Neural cell (in vitro differentiated cells): Measurements from ENCODE around the gene DNAJB1. TPM values are rescaled to one million over a fixed set of nuclear protein-coding genes. Genes with fewer than 3 reads are reported as not detected.
"Not testable (repeated sequence)": the region's sequence is repeated elsewhere in the genome, so short reads cannot be mapped to it uniquely, and the experiment has no call there.

Source experiments
- H2AFZ ChIP-seq: fragments of 200-600, 300-800 bp; sonication (generic), shearing (Covaris generic); 2 replicates; pipeline ENCODE4 v1.6.0; 2014; ENCODE audit warnings: low read depth, mild to moderate bottlenecking, antibody characterized with exemption, low read length, moderate library complexity
- H3F3A ChIP-seq: fragments of 200-600 bp; shearing (Covaris generic); 2 replicates; pipeline ENCODE4 v1.6.1; 2016; ENCODE audit warnings: mild to moderate bottlenecking, moderate library complexity, mixed read lengths, antibody characterized with exemption, low read length; ENCODE audit not compliant: insufficient read depth, poor library complexity, severe bottlenecking
- H3K27ac ChIP-seq: fragments of 200-600, 300-800 bp; sonication (generic), shearing (Covaris generic); 2 replicates; pipeline ENCODE4 v1.5.1; 2014; ENCODE audit warnings: mild to moderate bottlenecking, low read length, moderate library complexity
- H3K27me3 ChIP-seq: fragments of 300-800, 200-600 bp; sonication (generic), shearing (Covaris generic); 2 replicates; pipeline ENCODE4 v1.6.0; 2014; ENCODE audit warnings: mild to moderate bottlenecking, low read depth, low read length, moderate library complexity; ENCODE audit not compliant: insufficient read depth
- H3K36me3 ChIP-seq: fragments of 300-800, 200-600 bp; sonication (generic), shearing (Covaris generic); 2 replicates; pipeline ENCODE4 v1.5.1; 2014; ENCODE audit warnings: mild to moderate bottlenecking, antibody characterized with exemption, low read length, moderate library complexity; ENCODE audit not compliant: insufficient read depth
- H3K4me2 ChIP-seq: fragments of 300-800, 200-600 bp; sonication (generic), shearing (Covaris generic); 2 replicates; pipeline ENCODE4 v1.6.0; 2014; ENCODE audit warnings: mild to moderate bottlenecking, low read length
- H3K4me3 ChIP-seq: fragments of 300-800, 200-600 bp; sonication (generic), shearing (Covaris generic); 2 replicates; pipeline ENCODE4 v1.5.1; 2014; ENCODE audit warnings: mild to moderate bottlenecking, low read length, moderate library complexity
- H3K79me2 ChIP-seq: fragments of 200-600 bp; shearing (Covaris generic); replicated peaks from 2 replicates; pipeline ENCODE4 v1.6.0; 2014; ENCODE audit warnings: mild to moderate bottlenecking, low read length, moderate library complexity; ENCODE audit not compliant: insufficient read depth
- H3K9ac ChIP-seq: fragments of 300-800, 200-600 bp; sonication (generic), shearing (Covaris generic); 2 replicates; pipeline ENCODE4 v1.6.1; 2016; ENCODE audit warnings: mild to moderate bottlenecking, low read length, mixed read lengths
- H3K9me2 ChIP-seq: fragments of 200-600 bp; shearing (Covaris generic); 2 replicates; pipeline ENCODE4 v1.6.1; 2016; ENCODE audit warnings: mild to moderate bottlenecking, low read length, mixed read lengths; ENCODE audit not compliant: insufficient read depth
- H3K9me3 ChIP-seq: fragments of 200-600, 300-800 bp; sonication (generic), shearing (Covaris generic); 2 replicates; pipeline ENCODE4 v1.6.1; 2016; ENCODE audit warnings: mild to moderate bottlenecking, mixed run types, low read length, moderate library complexity, mixed read lengths
- H4K20me1 ChIP-seq: fragments of 200-600 bp; shearing (Covaris generic); 2 replicates; pipeline ENCODE4 v1.6.1; 2016; ENCODE audit warnings: mild to moderate bottlenecking, mixed run types; ENCODE audit not compliant: insufficient read depth
- CTCF ChIP-seq: fragments of 450-650 bp; IDR thresholded peaks from 2 replicates; pipeline ENCODE4 v1.5.1; 2014; ENCODE audit warnings: antibody characterized with exemption, mild to moderate bottlenecking, moderate library complexity; ENCODE audit not compliant: poor library complexity, severe bottlenecking
- EP300 ChIP-seq: fragments of 450-650 bp; conservative IDR thresholded peaks from 2 replicates; pipeline ENCODE4 v1.6.1; 2014; ENCODE audit warnings: antibody characterized with exemption, mild to moderate bottlenecking, moderate library complexity; ENCODE audit not compliant: poor library complexity, severe bottlenecking
- EZH2 ChIP-seq: fragments of 200-600, 300-800 bp; shearing (Covaris generic), sonication (generic); IDR thresholded peaks from 2 replicates; pipeline ENCODE4 v1.6.1; 2014; ENCODE audit warnings: antibody characterized with exemption, low read length, borderline replicate concordance, mild to moderate bottlenecking; ENCODE audit not compliant: insufficient read depth, poor library complexity, severe bottlenecking
- MXI1 ChIP-seq: fragments of 450-650 bp; conservative IDR thresholded peaks from 2 replicates; pipeline ENCODE4 v1.6.1; 2014; ENCODE audit warnings: antibody characterized with exemption, mild to moderate bottlenecking; ENCODE audit not compliant: poor library complexity, severe bottlenecking
- POLR2AphosphoS5 ChIP-seq: IDR thresholded peaks from 2 replicates; pipeline ENCODE4 v1.6.1; 2012
- RAD21 ChIP-seq: fragments of 450-650 bp; conservative IDR thresholded peaks from 2 replicates; pipeline ENCODE4 v1.6.1; 2014; ENCODE audit warnings: antibody characterized with exemption, mild to moderate bottlenecking, moderate library complexity
- REST ChIP-seq: IDR thresholded peaks from 2 replicates; pipeline ENCODE4 v1.6.1; 2012; ENCODE audit warnings: borderline replicate concordance
- SMC3 ChIP-seq: fragments of 450-650 bp; conservative IDR thresholded peaks from 2 replicates; pipeline ENCODE4 v1.6.1; 2014; ENCODE audit warnings: antibody characterized with exemption, mild to moderate bottlenecking, moderate library complexity; ENCODE audit not compliant: poor library complexity
- TAF1 ChIP-seq: IDR thresholded peaks from 2 replicates; pipeline ENCODE4 v1.6.1; 2012; ENCODE audit warnings: low read depth
- polyA plus RNA-seq: library from polyadenylated mRNA; depleted of rRNA; stranded (reverse); fragments of >200 nt; gene quantifications from 2 replicates; pipeline ENCODE4 v1.2.3, GENCODE V29; 2014

Gene DNAJB1
- polyA plus RNA-seq, 1 donor from 2014 or later = 64.6 TPM

DNA sequence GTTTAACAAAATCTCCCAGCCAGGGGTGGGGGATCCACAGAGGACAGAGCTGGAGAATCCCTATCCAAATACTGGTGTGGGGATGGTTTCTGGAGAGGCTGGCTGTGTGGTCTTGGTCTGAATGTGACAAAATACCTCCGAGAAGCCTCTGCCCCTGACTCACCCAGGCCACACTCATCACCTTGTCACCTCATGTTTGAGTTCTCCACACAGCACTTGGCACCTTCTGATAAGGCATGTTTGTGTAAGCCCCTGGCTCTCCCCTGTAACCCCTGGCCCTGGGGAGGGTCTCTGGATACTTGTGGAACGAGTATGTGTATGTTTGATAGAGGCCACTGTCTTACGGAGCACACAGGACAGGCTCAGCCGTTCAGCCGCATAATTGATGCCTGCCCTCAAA, 25.9 kb upstream of the DNAJB1 start:
- Histone ChIP-seq H2AFZ (no peak overlapping the region), H3K9me3 (no peaks in the 10 kb centered on the region), H3K4me3 (no peak overlapping the region), H3K9me2 (no peaks in the 10 kb centered on the region), H3K9ac (no peak overlapping the region), H3K79me2 (peaks cover 2% of the 10 kb centered on the region), H3K4me2 (no peak overlapping the region), H3K27ac (no peak overlapping the region), H3K36me3 (no peaks in the 10 kb centered on the region), H3K27me3 (no peaks in the 10 kb centered on the region), H3F3A (no peaks in the 10 kb centered on the region), H4K20me1 (no peaks in the 10 kb centered on the region)
- TF ChIP-seq CTCF = no peak
- TF ChIP-seq REST = no peak
- no peak for TF ChIP-seq POLR2AphosphoS5
- no peak for TF ChIP-seq RAD21
- no peak for TF ChIP-seq SMC3
- TF ChIP-seq EZH2 = no peak
- no peak for TF ChIP-seq EP300
- TF ChIP-seq TAF1 = no peak
- TF ChIP-seq MXI1 = no peak

DNA sequence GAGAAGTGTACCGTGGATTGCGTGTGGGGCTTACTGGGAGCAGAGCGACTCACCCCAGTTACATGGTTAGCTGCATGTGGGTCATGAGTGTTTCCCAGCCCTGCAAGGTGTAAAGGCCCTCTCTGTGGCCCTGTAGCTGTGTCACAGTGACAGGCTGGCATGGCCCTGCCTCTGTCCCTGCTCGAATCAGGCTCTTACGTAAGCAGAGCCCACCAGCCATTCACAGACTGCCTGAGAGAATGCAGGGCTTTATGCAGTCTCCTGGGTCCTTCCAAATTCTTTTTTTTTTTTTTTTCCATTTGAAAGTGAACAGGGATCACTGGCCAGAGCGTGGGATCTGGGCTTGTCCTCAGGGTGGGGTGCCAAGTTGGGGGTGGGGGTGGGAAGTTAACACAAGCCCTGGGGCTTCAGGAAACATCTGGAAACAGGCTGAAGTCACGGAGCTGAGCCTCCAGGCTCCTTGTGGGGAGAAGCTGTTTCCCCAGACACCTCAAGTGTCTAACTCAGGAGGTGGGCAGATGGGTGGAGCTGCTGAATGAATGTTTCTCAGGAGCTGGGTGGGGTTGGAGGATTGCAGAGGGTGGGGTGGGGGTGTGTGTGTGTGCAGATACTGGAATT, 24.6 kb upstream of the DNAJB1 start:
- H3F3A ChIP-seq = no peaks in the 10 kb centered on the region
- no peaks in the 10 kb centered on the region for H3K9me2 ChIP-seq
- H3K4me2 ChIP-seq = no peak overlapping the region
- no peak overlapping the region for H3K9ac ChIP-seq
- no peak overlapping the region for H2AFZ ChIP-seq
- peaks cover 2% of the 10 kb centered on the region for H3K79me2 ChIP-seq
- H4K20me1 ChIP-seq = no peaks in the 10 kb centered on the region
- H3K4me3 ChIP-seq = no peak overlapping the region
- H3K27ac ChIP-seq = no peak overlapping the region
- TF ChIP-seq REST = no peak
- no peak for TF ChIP-seq RAD21
- TF ChIP-seq POLR2AphosphoS5 = no peak
- no peak for TF ChIP-seq TAF1
- TF ChIP-seq EZH2 = no peak
- TF ChIP-seq MXI1 = no peak
- no peak for TF ChIP-seq SMC3
- TF ChIP-seq CTCF = no peak
- TF ChIP-seq EP300 = no peak
- no peaks in the 10 kb centered on the region for H3K27me3 ChIP-seq
- H3K36me3 ChIP-seq = no peaks in the 10 kb centered on the region
- H3K9me3 ChIP-seq = no peaks in the 10 kb centered on the region

GRCh38 chr19:14541979-14542378, 23.8 kb upstream of the DNAJB1 start:
- not testable (repeated sequence) for H3K36me3 ChIP-seq, H3K9me3 ChIP-seq, H3K4me3 ChIP-seq, H3K79me2 ChIP-seq, H3K27ac ChIP-seq, H3K4me2 ChIP-seq, H3F3A ChIP-seq, H4K20me1 ChIP-seq, H2AFZ ChIP-seq, H3K9ac ChIP-seq, H3K27me3 ChIP-seq, H3K9me2 ChIP-seq
